Sigmoid colon (tissue), 7 donors: ENCODE data around the gene CHID1. TPM values are rescaled to one million over a fixed set of nuclear protein-coding genes. Genes with fewer than 3 reads are reported as not detected.
A peak's percentile ranks its signal among the peaks of the same experiment; 100 is the strongest.

Source experiments
- DNase-seq: peaks from one replicate; pipeline ENCODE4 v3.0.0-alpha.2; 2019
- H3K27ac ChIP-seq, 4 donors: fragments of 200-600 bp; sonication (generic); one replicate each; pipeline ENCODE4 v1.5.1; 2016 to 2019; ENCODE audit warnings: mild to moderate bottlenecking in 1 of 4
- H3K27me3 ChIP-seq, 3 donors: fragments of 200-600 bp; sonication (generic); one replicate each; pipeline ENCODE4 v1.5.1; 2019; ENCODE audit warnings: mild to moderate bottlenecking in 1 of 3
- H3K36me3 ChIP-seq, 4 donors: fragments of 200-600 bp; sonication (generic); one replicate each; pipeline ENCODE4 v1.5.1; 2016 to 2019
- H3K4me1 ChIP-seq, 4 donors: fragments of 200-600 bp; sonication (generic); one replicate each; pipeline ENCODE4 v1.5.1; 2017 to 2019
- H3K4me3 ChIP-seq, 4 donors: fragments of 200-600 bp; sonication (generic); one replicate each; pipeline ENCODE4 v1.5.1; 2017 to 2019; ENCODE audit warnings: mild to moderate bottlenecking in 2 of 4, moderate library complexity in 1 of 4
- H3K9me3 ChIP-seq, 4 donors: fragments of 200-600 bp in 3 of 4; sonication (generic) in 3 of 4; one replicate each; pipeline versions ENCODE4 v1.5.1 to v1.6.1; 2013 to 2019
- EP300 ChIP-seq, 4 donors: sonication (generic); formaldehyde crosslinking; IDR thresholded peaks; one replicate each; pipeline ENCODE4 v1.6.1; 2017; ENCODE audit warnings: antibody characterized with exemption in 4 of 4
- POLR2A ChIP-seq, 2 donors: fragments of 450-650 bp; IDR thresholded peaks; one replicate each; pipeline ENCODE4 v1.6.1; 2016; ENCODE audit warnings: antibody characterized with exemption in 2 of 2, mild to moderate bottlenecking in 2 of 2, moderate library complexity in 2 of 2
- POLR2AphosphoS5 ChIP-seq, 4 donors: sonication (generic); formaldehyde crosslinking; IDR thresholded peaks; one replicate each; pipeline ENCODE4 v1.6.1; 2017; ENCODE audit warnings: antibody characterized with exemption in 4 of 4
- WGBS, 2 donors: extraction: QIAGEN DNeasy Blood & Tissue Kit; methylation state at CpG; one replicate each; pipeline ENCODE4 v1.1.7; 2013; 5-methylcytosine and 5-hydroxymethylcytosine counted together
- intact Hi-C: fragments of 100-400 bp; cut with DNase I; formaldehyde crosslinking; loops from one replicate; pipeline ENCODE4 v1.15.1; 2023
- polyA plus RNA-seq, 3 donors: library from polyadenylated mRNA; stranded (reverse); fragments of 200-250 nt; gene quantifications; one replicate each; pipeline ENCODE4 v1.2.3, GENCODE V29; 2013
- small RNA-seq, 3 donors: library from RNA; depleted of rRNA; stranded (forward); fragments of <200 nt; gene quantifications; one replicate each; pipeline ENCODE3, GENCODE V24; 2016
- total RNA-seq, 4 donors: library from RNA; depleted of rRNA; stranded (reverse); fragments of >200 nt; gene quantifications; one replicate each; pipeline ENCODE4 v1.1.0, GENCODE V29; 2016
- TF ChIP-seq, protein P1 (sequence below), 4 experiments: fragments of 450-650 bp in 3 of 4; fragments of 200-600 bp in 1 of 4; IDR thresholded peaks; one replicate each; pipeline ENCODE4 v1.5.1; 2016 to 2019; ENCODE audit warnings: antibody characterized with exemption in 4 of 4, mild to moderate bottlenecking in 3 of 4, moderate library complexity in 2 of 4
- donor health status: healthy with polysubstance abuse.
- donor health status: Bipolar disorder and iron deficiency.
- donor health status: healthy.

Gene CHID1
- total and polyA plus RNA-seq, 7 donors: 16.9 to 52.3 (median 47.1) TPM

DNA sequence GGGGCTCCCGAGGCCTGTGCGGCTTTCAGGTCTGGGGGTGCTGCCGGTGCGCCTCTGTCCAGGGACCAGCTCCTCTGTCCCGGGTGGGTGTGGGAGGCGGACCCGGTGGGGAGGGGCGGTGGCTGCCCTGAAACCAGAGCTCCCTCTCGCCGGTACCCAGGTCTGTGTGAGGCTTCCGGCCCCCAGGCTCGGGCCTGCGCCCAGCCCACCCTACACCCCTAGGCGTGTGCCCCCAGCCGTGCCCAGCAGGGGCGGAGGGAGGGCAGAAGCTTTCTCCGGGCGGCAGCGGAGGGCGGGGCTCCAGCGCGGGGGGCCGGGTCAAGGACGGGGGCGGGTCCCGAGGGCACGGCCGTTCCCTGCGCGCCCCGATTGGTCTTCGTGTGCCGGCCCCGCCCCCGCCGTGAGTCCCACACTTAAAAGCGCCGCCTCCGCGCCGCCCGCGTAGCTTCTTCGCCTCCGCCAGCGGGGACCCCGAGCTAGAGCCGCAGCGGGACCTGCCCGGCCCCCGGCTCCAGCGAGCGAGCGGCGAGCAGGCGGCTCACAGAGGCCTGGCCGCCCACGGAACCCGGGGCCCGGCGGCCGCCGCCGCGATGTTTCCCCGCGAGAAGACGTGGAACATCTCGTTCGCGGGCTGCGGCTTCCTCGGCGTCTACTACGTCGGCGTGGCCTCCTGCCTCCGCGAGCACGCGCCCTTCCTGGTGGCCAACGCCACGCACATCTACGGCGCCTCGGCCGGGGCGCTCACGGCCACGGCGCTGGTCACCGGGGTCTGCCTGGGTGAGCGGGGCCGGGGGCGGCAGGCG lies 91.3 kb downstream of the CHID1 start:
- Histone ChIP-seq H3K36me3 (peaks cover 8 to 33% (median 13%) of the 10 kb centered on the region in 4 donors), H3K9me3 (no peaks in the 10 kb centered on the region), H3K4me3 (peak overlapping the region; percentile 66 to 96 (median 82)), H3K4me1 (peaks cover 0 to 33% (median 30%) of the 10 kb centered on the region in 4 donors), H3K27ac (peak overlapping the region; percentile 90 to 99 (median 98)), H3K27me3 (peaks cover 0 to 10% (median 6%) of the 10 kb centered on the region in 3 donors)
- TF ChIP-seq POLR2A (IDR thresholded peaks at IDR 0.05) (peak in 1 of 2 donors; percentile 28), EP300 (IDR thresholded peaks at IDR 0.05) (peak in 2 of 4 donors; percentile 55 to 60), POLR2AphosphoS5 (IDR thresholded peaks at IDR 0.05) (peak; percentile 73 to 90 (median 86))
- TF ChIP-seq, protein P1, sequence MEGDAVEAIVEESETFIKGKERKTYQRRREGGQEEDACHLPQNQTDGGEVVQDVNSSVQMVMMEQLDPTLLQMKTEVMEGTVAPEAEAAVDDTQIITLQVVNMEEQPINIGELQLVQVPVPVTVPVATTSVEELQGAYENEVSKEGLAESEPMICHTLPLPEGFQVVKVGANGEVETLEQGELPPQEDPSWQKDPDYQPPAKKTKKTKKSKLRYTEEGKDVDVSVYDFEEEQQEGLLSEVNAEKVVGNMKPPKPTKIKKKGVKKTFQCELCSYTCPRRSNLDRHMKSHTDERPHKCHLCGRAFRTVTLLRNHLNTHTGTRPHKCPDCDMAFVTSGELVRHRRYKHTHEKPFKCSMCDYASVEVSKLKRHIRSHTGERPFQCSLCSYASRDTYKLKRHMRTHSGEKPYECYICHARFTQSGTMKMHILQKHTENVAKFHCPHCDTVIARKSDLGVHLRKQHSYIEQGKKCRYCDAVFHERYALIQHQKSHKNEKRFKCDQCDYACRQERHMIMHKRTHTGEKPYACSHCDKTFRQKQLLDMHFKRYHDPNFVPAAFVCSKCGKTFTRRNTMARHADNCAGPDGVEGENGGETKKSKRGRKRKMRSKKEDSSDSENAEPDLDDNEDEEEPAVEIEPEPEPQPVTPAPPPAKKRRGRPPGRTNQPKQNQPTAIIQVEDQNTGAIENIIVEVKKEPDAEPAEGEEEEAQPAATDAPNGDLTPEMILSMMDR (IDR thresholded peaks at IDR 0.05): peak in 3 of 4 experiments; percentile 13 to 32 (median 29)
- intact Hi-C loops: no loop called here
- peak; percentile 97 for DNase-seq
- 0 to 1% methylated on average over 96 of the region's 96 CpGs for WGBS, 2 donors

GRCh38 chr11:818396-819128 lies 92.0 kb downstream of the CHID1 start, which contains the start of gene PNPLA2:
PNPLA2 (plus strand) TSS chr11:818914; CDS start chr11:819719, 805 bp downstream.
- WGBS, 2 donors: 8 to 32% methylated on average over 20 of the region's 20 CpGs
- H3K27me3 ChIP-seq: peaks cover 0 to 3% (median 0%) of the 10 kb centered on the region in 3 donors
- DNase-seq: no peak
- TF ChIP-seq, protein P1 (IDR thresholded peaks at IDR 0.05): no peak
- peak in 1 of 4 donors; percentile 25 for TF ChIP-seq POLR2AphosphoS5 (IDR thresholded peaks at IDR 0.05)
- H3K27ac ChIP-seq: peak within 1 kb of the TSS; percentile 90 to 99 (median 98)
- peak within 1 kb of the TSS; percentile 66 to 96 (median 82) for H3K4me3 ChIP-seq
- intact Hi-C loops: no loop called here
- H3K9me3 ChIP-seq: no peaks in the 10 kb centered on the region
- H3K4me1 ChIP-seq: peaks cover 0 to 33% (median 30%) of the 10 kb centered on the region in 4 donors
- peaks cover 1 to 33% (median 8%) of the 10 kb centered on the region in 4 donors for H3K36me3 ChIP-seq

Small RNAs within 50 kb of the gene (small RNA-seq; reads per million reads assigned to genes)
- 0 reads per million in 3 donors for gene RNU6-1025P

Other genes with a start within 250 kb of the CHID1 start
- gene DEAF1, start 215.6 kb downstream of the CHID1 start, total RNA-seq: 10 to 100 TPM; 15.1 to 29.6 (median 22.2) TPM
- gene DEAF1, start 215.6 kb downstream of the CHID1 start, polyA plus RNA-seq: 10 to 100 TPM; 11.3 to 18.6 (median 14.4) TPM
- 10 to 100 TPM; 20.9 to 41.5 (median 39.6) TPM for gene TMEM80, start 215.0 kb downstream of the CHID1 start, total RNA-seq
- gene TMEM80, start 215.0 kb downstream of the CHID1 start, polyA plus RNA-seq: 10 to 100 TPM in 2 of 3 donors, 1 to 10 TPM in 1; 7.9 to 27.6 (median 25.7) TPM
- gene EPS8L2, start 204.6 kb downstream of the CHID1 start, total RNA-seq: 10 to 100 TPM in 2 of 4 donors, 1 to 10 TPM in 2; 5.4 to 15.6 (median 11.6) TPM
- gene EPS8L2, start 204.6 kb downstream of the CHID1 start, polyA plus RNA-seq: 100 to 1,000 TPM; 153 to 168 (median 155) TPM
- 100 to 1,000 TPM in 2 of 4 donors, 10 to 100 TPM in 2; 94.6 to 133 (median 108) TPM for gene TALDO1, start 163.3 kb downstream of the CHID1 start, total RNA-seq
- 100 to 1,000 TPM; 142 to 177 (median 170) TPM for gene TALDO1, start 163.3 kb downstream of the CHID1 start, polyA plus RNA-seq
- gene GATD1, start 133.3 kb downstream of the CHID1 start, total RNA-seq: 10 to 100 TPM in 3 of 4 donors, 1 to 10 TPM in 1; 6.7 to 26.3 (median 14.9) TPM
- 10 to 100 TPM in 2 of 3 donors, 1 to 10 TPM in 1; 7.8 to 55.9 (median 40.0) TPM for gene GATD1, start 133.3 kb downstream of the CHID1 start, polyA plus RNA-seq
- gene CEND1, start 120.7 kb downstream of the CHID1 start, total RNA-seq: 1 to 10 TPM; 1.8 to 3.6 (median 2.6) TPM
- 1 to 10 TPM in 1 of 3 donors, not detected in 2; 2.0 TPM for gene CEND1, start 120.7 kb downstream of the CHID1 start, polyA plus RNA-seq
- gene SLC25A22, start 112.5 kb downstream of the CHID1 start, total RNA-seq: 1 to 10 TPM; 3.8 to 7.2 (median 5.4) TPM
- gene SLC25A22, start 112.5 kb downstream of the CHID1 start, polyA plus RNA-seq: 10 to 100 TPM in 1 of 3 donors, 1 to 10 TPM in 2; 7.8 to 26.4 (median 9.7) TPM
- 10 to 100 TPM in 2 of 4 donors, 1 to 10 TPM in 2; 6.7 to 26.6 (median 11.4) TPM for gene PIDD1, start 105.6 kb downstream of the CHID1 start, total RNA-seq
- 10 to 100 TPM in 1 of 3 donors, 1 to 10 TPM in 2; 4.9 to 28.8 (median 6.0) TPM for gene PIDD1, start 105.6 kb downstream of the CHID1 start, polyA plus RNA-seq
- 100 to 1,000 TPM; 405 to 632 (median 412) TPM for gene RPLP2, start 100.8 kb downstream of the CHID1 start, total RNA-seq
- 1,000 to 10,000 TPM; 1,208 to 2,533 (median 1,777) TPM for gene RPLP2, start 100.8 kb downstream of the CHID1 start, polyA plus RNA-seq
- 10 to 100 TPM; 26.3 to 39.6 (median 34.6) TPM for gene PNPLA2, start 91.9 kb downstream of the CHID1 start, total RNA-seq
- gene PNPLA2, start 91.9 kb downstream of the CHID1 start, polyA plus RNA-seq: 100 to 1,000 TPM in 1 of 3 donors, 10 to 100 TPM in 2; 35.4 to 137 (median 47.6) TPM
- gene CRACR2B, start 82.9 kb downstream of the CHID1 start, total RNA-seq: 1 to 10 TPM; 1.5 to 9.5 (median 4.6) TPM
- 100 to 1,000 TPM in 1 of 3 donors, 10 to 100 TPM in 2; 32.1 to 149 (median 46.8) TPM for gene CRACR2B, start 82.9 kb downstream of the CHID1 start, polyA plus RNA-seq
- gene CD151, start 77.9 kb downstream of the CHID1 start, total RNA-seq: 100 to 1,000 TPM in 3 of 4 donors, 10 to 100 TPM in 1; 84.4 to 343 (median 278) TPM
- 100 to 1,000 TPM in 1 of 3 donors, 10 to 100 TPM in 2; 91.9 to 436 (median 92.7) TPM for gene CD151, start 77.9 kb downstream of the CHID1 start, polyA plus RNA-seq
- 10 to 100 TPM; 34.9 to 75.3 (median 52.0) TPM for gene POLR2L, start 68.3 kb downstream of the CHID1 start, total RNA-seq
- 100 to 1,000 TPM; 139 to 198 (median 143) TPM for gene POLR2L, start 68.3 kb downstream of the CHID1 start, polyA plus RNA-seq
- 10 to 100 TPM; 79.2 to 92.7 (median 82.9) TPM for gene TSPAN4, start 68.0 kb downstream of the CHID1 start, total RNA-seq
- 10 to 100 TPM in 2 of 3 donors, 1 to 10 TPM in 1; 8.8 to 41.0 (median 15.0) TPM for gene TSPAN4, start 68.0 kb downstream of the CHID1 start, polyA plus RNA-seq
- 10 to 100 TPM; 42.6 to 78.4 (median 53.1) TPM for gene AP2A2, start 15.1 kb upstream of the CHID1 start, total RNA-seq
- 10 to 100 TPM; 21.0 to 47.0 (median 31.4) TPM for gene AP2A2, start 15.1 kb upstream of the CHID1 start, polyA plus RNA-seq
- not detected for gene MUC6, start 125.9 kb upstream of the CHID1 start, total RNA-seq
- under 1 TPM in 2 of 3 donors, not detected in 1; under 0.01 to 0.04 TPM for gene MUC6, start 125.9 kb upstream of the CHID1 start, polyA plus RNA-seq
- gene MUC2, start 164.1 kb upstream of the CHID1 start, total RNA-seq: 1 to 10 TPM in 3 of 4 donors, not detected in 1; 2.5 to 8.0 (median 2.9) TPM
- gene MUC2, start 164.1 kb upstream of the CHID1 start, polyA plus RNA-seq: 100 to 1,000 TPM in 1 of 3 donors, 10 to 100 TPM in 2; 22.8 to 248 (median 40.2) TPM
- gene MUC5AC, start 247.1 kb upstream of the CHID1 start, total RNA-seq: under 1 TPM in 1 of 4 donors, not detected in 3; under 0.01 TPM
- under 1 TPM in 2 of 3 donors, not detected in 1; under 0.01 to 0.09 TPM for gene MUC5AC, start 247.1 kb upstream of the CHID1 start, polyA plus RNA-seq